NB4 (cell line): ENCODE data around the gene ASB12.

Experiments used
- CTCF ChIP-seq: IDR thresholded peaks from one replicate; pipeline ENCODE4 v1.5.1; 2012; ENCODE audit warnings: low read depth, low read length
- MAX ChIP-seq: IDR thresholded peaks from 2 replicates; pipeline ENCODE4 v1.6.1; 2011; ENCODE audit warnings: low read depth, low read length
- MYC ChIP-seq: IDR thresholded peaks from 2 replicates; pipeline ENCODE4 v1.6.1; 2011; ENCODE audit warnings: low read depth, low read length
- POLR2A ChIP-seq: IDR thresholded peaks from 2 replicates; pipeline ENCODE4 v1.6.1; 2011; ENCODE audit warnings: mild to moderate bottlenecking; ENCODE audit not compliant: insufficient read length; ENCODE audit errors: extremely low read depth

GRCh38 chrX:64204252-64204651 is 26.2 kb downstream of the ASB12 start:
- TF ChIP-seq CTCF (no peak), POLR2A (no peak), MYC (no peak), MAX (no peak)
